Cardiac septum (tissue), 1 donor: Measurements from ENCODE around the gene TNFRSF25. TPM values are rescaled to one million over a fixed set of nuclear protein-coding genes. Genes with fewer than 3 reads are reported as not detected.
A peak's percentile ranks its signal among the peaks of the same experiment; 100 is the strongest.

Experiments
- DNase-seq: peaks from one replicate; pipeline ENCODE4 v3.0.0-alpha.2; 2020; ENCODE audit warnings: low spot score
- intact Hi-C: fragments of 100-400 bp; cut with DNase I; formaldehyde crosslinking; loops from one replicate; pipeline ENCODE4 v1.14.0; 2022
- total RNA-seq: library from RNA; stranded (reverse); fragmentation: NEBNext Ultra II Directional; extraction: Animal tissue kit (Norgen Biotek cat#: 25700); gene quantifications from one replicate; pipeline ENCODE4 v1.2.1, GENCODE V29; 2021
- donor health status: DM: no; HTN: no; CAD: no.

Gene TNFRSF25
- total RNA-seq, 1 donor from 2014 or later, result 8.5 TPM

DNA sequence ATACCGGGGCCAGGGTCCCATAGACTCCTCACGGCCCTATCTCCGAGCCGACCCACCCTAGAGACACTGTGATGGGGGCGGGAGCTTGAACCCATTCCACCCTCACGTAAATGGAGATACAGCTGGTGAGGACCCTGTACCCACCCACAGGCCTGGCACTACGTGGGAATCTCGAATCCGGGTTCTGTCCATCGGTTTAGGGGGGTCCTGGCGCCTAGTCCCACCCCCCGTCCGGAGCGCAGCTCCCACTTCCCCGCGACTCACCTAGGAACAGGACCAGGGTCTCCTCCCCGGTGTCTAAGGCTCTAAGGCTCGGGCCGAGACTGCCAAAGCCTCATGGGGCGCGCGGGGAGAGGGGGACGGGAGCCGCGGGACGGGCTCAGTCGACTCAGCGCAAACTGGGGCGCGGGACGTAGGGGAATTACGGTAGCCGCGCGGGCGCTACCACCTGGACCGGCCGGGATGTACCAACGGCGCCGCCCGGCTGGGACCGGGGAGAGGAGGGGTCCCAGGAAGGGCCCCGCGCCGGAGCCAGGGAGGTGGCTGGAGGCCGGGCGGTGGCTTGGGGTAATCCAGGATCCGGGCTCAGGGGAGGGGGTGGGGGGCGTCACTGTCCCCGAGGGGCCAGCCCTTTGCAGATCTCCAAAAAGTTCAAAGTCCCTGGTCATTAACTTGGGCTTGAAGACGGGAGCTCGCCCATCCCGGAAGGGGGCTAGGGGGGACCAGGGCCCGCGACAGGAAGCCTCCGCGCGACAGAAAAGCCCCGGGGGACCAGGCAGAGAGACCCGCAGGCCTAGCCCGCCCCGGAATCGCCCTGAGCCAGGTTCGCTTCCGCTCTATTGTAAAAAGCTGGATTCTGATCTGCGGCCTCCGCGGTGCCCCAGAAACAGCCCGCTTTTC lies 24.5 kb upstream of the TNFRSF25 start:
- intact Hi-C loops, result no loop called here

DNA sequence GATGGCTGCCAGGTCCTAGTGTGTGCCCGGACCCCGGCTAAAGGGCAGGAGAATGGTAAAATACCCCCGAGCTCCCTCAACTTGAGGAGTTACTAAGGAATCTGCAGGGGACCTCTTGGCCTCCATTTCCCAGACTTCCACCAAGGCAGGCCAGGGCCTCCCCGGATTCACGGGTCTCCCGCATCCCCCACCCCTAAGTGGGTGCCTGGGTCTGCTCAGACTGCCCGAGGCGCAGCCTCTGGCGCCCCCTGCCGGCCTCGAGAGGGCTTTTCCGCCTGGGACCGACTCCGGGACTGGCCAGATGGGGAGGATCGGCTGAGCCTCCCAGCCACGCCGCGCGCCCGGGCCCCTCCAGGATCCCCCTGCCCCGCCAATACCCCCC lies 23.8 kb upstream of the TNFRSF25 start:
- DNase-seq, result peak; percentile 88
- intact Hi-C loops, result loop anchor here (5.0 kb wide), 1 partner anchor 158 kb away; no protein-coding TSS in a partner anchor

More for the DNA sequence above, 24.5 kb upstream of the TNFRSF25 start:
- DNase-seq, result no peak

DNA sequence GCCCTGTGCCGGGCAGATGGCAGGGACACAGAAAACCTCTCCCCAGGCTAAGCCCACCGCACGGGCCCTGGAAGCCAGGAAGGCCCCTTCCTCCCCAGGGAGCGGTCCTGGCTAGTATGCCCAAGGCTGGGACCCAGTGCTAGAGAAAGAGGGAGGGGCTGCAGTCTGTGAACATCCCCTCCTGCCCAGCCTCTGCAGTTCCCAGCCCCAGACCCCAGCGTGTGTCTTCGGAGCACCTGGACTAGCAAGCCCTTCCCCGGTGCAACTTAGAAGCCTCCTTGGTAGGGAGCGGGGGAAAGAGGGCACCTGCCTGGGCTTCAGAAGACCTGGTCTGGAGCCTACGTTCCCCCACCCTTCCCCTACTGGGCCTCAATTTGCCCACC lies 23.4 kb upstream of the TNFRSF25 start:
- intact Hi-C loops, result loop anchor here (5.0 kb wide), 1 partner anchor 158 kb away; no protein-coding TSS in a partner anchor
- no peak for DNase-seq

- DNase-seq, result no peak
- intact Hi-C loops, result loop anchor here (5.0 kb wide), 1 partner anchor 159 kb away; no protein-coding TSS in a partner anchor
Measured at GRCh38 chr1:6488602-6489382, 22.8 kb upstream of the TNFRSF25 start.

- intact Hi-C loops, result loop anchor here (1.0 to 5.0 kb wide), 3 partner anchors 35 to 159 kb away; partner anchors contain the start of gene NOL9
- no peak for DNase-seq
Measured at GRCh38 chr1:6487804-6488484, 22.0 kb upstream of the TNFRSF25 start.

- intact Hi-C loops, result loop anchor here (1.0 to 5.0 kb wide), 3 partner anchors 36 to 161 kb away; partner anchors contain the start of gene NOL9
- peak; percentile 89 for DNase-seq
Measured at GRCh38 chr1:6486433-6487011, 20.5 kb upstream of the TNFRSF25 start.

DNA sequence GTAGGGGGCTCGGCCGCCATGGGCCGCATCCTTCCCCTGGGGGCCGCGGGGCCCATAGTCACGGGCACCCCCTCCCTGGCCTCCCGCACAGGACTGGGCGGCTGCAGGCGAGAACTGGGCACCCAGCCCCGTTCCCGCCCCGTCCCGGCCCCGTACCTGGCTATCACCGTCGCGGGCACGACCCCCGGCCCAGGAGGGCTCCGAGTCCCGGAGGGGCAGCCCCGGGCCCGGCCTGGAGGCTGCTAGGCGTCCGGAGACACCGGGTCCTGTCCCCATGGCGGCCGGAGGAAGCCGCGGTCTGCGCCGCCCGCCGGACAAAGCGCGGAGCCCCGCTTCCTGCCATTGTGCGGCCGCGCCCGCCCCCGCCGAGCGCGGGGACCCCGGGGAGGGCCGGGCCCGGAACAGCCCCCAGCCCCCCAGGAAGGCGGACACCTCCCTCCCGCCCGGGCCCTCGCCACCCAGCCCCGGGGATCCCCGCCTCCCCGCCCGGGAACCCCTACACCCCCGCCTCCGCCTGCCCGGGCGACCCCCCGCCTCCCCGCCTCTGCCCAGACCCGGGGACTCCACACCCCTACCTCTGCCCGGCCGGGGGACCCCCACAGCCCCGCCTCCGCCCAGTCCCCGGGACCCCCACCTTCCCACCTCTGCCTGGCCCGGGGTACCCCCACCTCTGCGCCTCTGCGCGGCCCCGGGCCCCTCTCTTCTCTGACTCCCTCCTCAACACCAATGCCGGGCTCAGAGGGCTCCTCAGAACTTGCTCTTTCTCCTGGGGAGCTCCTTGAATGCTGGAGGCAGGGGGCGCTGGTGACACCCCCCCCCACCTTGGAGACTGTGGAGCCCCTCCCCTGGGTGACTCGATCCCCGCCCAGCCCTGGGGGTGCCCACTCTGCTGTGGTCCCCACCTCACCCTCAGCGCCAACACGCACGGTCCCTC lies 19.5 kb upstream of the TNFRSF25 start:
- intact Hi-C loops, result loop anchor here (2.0 to 5.0 kb wide), 2 partner anchors 37 to 162 kb away; no protein-coding TSS in a partner anchor
- no peak for DNase-seq

DNA sequence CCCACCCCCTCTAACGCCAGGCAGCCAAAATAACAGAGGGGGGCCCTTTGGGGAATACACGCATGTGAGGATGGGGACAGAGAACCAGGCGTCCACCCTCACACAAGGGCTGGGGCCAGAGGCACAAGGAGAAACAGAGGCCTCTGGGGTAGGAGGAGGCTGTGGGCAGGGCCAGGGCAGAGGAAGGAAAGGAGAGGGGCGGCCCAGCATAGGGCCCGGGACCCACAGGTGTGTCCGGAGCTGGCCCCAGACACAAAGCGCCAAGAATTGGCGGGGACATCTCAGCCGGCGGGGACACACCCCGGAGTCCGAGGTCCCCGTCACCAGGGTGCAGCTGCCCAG lies 18.8 kb upstream of the TNFRSF25 start:
- intact Hi-C loops, result loop anchor here (5.0 kb wide), 1 partner anchor 163 kb away; no protein-coding TSS in a partner anchor
- DNase-seq, result no peak

DNA sequence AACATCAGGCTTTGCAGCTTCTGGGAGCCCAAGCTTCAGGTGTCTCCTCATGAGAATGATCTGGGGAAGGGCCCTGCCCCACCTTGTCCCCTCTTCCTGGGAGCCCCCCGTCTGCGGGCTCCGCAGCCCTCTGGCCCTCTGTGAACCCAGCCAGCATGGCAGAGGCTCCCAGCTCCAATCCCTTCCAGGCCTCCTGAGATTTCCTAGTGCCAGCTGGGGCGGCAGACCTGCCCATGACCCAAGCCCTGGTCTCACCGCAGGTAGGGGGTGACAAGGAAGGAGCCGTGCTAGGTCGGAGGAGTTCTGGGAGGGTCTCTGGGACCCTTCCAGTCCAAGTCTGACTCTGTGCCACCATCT lies 17.8 kb upstream of the TNFRSF25 start:
- intact Hi-C loops, result no loop called here
- DNase-seq, result no peak

DNA sequence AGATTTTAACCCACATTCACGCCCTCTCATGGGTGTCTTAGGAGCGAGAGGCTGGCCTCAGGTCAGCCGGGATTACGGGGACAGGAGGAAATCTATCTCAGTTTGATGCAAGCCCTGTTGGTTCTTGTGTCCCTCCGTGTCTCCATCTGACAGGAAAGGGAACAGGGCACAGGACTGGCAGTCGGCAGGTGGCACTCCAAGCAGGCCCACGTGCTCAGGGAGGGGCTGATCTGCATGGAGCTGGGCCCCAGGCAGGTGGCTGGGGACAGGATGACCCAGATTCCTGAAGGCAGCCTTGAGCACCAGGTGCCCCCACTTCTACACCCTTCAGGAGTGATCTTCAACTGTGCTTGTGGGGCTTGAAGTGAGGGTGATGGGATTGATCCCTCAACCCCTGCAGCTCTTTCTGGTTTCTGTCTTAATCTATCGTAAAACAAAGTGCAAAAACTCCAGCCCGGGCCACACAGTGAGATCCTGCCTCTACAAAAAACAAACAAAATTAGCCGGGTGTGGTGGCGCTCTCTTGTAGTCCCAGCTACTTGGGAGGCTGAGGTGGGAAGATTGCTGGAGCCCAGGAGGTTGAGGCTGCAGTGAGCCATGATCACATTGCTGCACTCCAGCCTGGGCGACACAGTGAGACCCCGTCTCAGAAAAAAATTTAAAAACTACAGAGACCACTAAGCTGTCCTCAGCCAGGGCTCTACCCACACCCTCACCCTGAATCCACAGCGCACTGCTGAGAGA lies 17.2 kb upstream of the TNFRSF25 start:
- intact Hi-C loops, result no loop called here
- no peak for DNase-seq

- intact Hi-C loops, result no loop called here
- no peak for DNase-seq
Measured at GRCh38 chr1:6481820-6482219, 15.8 kb upstream of the TNFRSF25 start.

DNA sequence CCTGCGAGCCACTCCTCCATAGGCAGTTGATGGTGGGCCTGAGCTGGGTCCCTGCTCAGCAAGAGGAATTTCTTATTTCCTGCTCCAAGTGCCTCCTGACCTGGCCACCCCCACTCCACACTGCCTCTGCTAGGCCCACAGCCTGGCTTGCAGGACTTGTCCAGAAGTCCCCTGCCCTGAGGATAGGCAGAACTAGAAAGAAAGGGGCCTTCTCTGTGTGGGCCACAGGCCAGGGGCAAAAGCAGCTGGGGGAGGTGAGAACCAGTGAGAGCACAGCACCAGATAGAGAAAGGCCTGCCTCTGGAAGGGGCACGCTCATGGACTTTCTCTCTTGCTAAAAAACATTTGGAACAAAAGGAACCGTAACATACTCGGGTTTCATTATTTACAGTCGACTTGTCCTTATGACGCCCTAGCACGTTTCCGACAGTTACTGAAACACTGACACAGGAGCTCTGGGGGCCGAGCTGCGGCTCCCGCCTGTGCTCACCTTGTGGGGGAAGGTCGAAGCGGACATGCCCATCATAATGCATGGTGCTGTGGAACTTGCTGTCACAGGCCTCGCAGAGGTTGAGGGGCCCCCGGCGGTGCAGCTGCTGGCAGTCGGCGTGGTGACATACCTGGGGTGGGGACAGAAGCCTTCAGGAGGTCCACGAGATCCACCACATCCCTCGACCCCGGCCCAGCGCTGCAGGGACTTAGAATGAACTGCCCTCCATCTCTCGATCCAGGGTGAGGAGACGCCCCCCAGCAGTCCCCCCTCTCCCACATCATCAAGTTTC lies 11.3 kb upstream of the TNFRSF25 start:
- DNase-seq, result no peak
- intact Hi-C loops, result no loop called here

DNA sequence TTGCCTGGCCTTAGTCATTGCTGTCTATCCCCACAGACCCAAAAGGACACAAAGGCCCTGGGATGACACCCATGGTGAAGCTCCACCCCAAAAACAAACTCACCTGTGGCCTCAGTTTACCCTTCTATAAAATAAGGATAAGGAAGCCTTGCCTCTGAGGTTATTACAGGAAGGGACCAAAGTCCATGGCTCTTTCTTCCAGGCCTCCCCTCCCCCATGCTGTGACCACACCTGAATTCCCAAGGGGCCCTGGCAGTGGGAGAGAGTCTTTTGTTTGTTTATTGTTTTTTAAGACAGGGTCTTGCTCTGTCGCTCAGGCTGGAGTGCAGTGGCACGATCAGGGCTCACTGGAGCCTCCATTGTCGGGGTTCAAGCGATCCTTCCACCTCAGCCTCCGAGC lies 10.5 kb upstream of the TNFRSF25 start:
- no peak for DNase-seq
- intact Hi-C loops, result no loop called here

DNA sequence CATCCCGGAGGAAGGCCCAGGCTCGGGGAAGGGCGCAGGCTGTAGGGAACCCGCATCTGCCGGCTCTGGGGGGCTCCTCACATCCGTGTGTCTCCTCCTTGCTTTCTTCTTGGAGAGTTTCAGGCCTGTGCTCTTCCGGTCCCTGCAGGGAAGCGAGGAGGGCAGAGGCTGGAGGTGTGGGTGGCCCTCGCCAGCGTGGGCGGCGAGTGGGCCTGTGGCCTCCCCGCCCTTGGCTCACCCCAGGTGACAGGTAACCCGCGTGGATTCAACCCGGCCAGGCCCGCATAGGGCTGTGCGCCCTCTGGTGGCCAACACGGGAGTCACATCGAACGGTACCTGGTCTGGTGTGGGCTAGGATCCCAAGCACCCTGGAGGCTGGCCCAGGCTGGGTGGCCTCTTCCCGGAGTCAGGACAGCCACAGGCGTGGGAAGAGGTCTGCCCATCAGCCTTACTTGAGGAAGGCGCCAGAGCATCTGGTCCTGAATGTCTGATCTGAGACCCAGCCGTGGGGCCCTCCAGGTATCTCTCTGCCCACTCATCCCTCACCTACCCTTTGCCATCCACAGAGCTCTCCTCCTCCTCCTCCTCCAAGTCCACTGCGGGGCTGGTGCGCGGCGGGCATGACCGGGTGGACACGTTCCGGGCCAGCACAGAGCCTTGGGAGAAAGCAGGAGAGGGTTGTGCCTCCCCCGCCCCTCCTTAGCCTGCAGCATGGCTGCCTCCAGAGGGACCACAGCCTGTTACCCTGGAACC lies 9.6 kb upstream of the TNFRSF25 start:
- intact Hi-C loops, result no loop called here

GRCh38 chr1:6474815-6475282 lies 8.9 kb upstream of the TNFRSF25 start:
- intact Hi-C loops, result no loop called here
- DNase-seq, result no peak

More for the DNA sequence above, 9.6 kb upstream of the TNFRSF25 start:
- DNase-seq, result peak; percentile 89
